Stimulated activated naive CD8-positive, alpha-beta T cell treated with anti-CD3 and anti-CD28 coated beads, Interleukin-15, Interleukin-2, amounts not matched to agents 100 U/mL and 50 U/mL, for 24 hours (primary cell): ENCODE results near the gene TSLP.
A peak's percentile ranks its signal among the peaks of the same experiment; 100 is the strongest.

Experiments used
- ATAC-seq: fragments of 150-1000 bp; cut with Tn5 transposase; one replicate; pipeline ENCODE4 v1.10.0; 2021
- DNase-seq: peaks from one replicate; pipeline ENCODE4 v3.0.0; 2021

TSLP gene

DNA sequence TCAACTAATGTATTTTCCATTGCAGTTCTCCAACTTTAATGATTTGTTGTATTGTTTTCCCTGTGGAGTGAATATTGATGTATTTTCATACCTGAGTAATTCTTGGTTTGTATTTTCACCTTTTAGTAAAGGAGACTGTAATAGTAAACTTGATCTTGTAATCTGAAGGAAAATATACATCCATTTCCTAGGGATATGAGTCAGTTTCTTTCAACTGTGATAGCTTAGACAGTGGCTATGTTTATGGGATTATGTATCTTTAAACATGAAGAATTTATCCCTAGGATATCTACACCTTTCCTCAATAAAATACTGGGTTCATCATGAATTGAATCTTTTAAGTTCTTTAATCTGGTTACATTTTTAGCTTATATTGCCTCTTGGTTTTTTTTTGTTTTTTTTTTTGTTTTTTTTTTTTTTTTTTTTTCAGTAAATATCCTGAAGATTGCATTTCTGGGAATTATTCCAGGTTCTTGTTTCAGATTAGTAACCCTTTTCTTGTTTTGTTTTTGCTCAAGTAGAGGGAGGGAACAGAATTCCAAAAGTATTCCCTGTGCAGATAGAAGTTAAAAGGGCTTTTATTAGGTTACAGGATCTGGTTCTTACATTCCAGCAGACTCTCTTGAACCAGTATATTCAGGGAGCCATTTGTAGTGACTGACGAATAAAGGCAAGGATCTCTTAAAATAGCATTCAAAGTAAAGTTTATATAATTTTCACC, 27.7 kb downstream of the TSLP start:
- DNase-seq (no peak), ATAC-seq (no peak)

DNA sequence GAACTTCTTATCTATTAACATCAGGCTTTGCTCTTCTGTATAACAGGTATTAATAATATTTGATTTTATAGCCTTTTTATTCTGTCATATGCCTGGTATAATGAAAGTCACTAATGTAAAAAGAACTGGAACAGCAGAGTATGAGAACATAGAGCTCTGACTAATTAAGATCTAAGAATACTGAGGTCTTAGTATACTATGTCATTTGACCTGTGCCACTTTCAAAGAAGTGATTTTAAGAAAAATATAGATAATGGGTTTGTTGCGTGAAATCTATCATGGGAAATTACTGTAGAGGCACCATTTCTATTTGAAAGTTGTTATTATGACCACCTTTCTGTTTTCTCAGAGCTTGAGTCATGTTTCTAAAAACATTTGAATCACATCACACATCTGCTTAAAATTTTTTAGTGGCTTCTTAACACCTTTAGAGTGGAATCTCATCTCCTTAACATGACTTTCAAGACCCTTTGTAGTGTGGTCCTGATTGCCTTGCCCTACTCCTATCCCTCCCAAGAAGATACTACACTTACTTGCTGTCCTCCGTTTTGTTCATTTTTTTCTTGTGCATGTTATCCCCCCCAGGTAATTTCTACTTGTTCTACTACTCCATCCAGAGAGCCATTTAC, 34.9 kb downstream of the TSLP start:
- ATAC-seq (no peak), DNase-seq (no peak)

DNA sequence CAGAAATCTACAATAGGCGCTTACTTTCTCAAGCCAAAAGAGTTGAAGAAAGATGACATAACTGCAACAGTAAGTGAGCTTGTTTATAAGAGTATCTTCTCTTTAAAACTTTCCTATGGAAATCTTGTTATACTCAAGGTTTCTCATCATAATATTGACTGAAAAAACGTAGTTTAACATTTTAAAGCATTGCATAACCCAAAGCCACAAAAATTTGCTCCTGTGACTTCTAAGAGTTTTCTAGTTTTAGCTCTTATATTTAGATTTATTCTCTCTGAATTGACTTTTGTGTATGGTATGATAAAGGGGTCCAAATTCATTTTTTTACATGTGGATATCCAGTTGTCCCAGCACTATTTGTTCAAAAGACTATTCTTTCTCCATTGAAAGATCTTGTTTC, 35.9 kb downstream of the TSLP start:
- ATAC-seq (no peak), DNase-seq (no peak)

DNA sequence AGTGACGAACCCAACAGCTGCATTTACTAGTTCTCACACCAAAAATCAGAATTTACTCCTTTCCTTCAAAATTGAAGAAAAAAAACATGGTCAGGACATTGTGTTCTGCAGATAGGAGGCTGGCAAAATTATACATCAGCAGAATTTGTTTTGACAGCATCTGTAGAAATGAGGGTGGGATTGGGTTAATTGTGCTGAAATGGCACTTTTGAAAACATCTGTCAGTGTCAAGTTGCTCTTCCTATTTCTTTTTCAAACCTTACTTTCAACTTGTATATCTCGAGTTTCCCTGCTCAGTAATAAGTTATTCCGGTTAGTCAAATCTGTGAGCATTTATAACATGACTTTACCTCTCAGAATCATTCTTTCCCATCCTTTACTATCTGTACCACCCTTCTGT, 40.4 kb downstream of the TSLP start:
- no peak for DNase-seq
- no peak for ATAC-seq

DNA sequence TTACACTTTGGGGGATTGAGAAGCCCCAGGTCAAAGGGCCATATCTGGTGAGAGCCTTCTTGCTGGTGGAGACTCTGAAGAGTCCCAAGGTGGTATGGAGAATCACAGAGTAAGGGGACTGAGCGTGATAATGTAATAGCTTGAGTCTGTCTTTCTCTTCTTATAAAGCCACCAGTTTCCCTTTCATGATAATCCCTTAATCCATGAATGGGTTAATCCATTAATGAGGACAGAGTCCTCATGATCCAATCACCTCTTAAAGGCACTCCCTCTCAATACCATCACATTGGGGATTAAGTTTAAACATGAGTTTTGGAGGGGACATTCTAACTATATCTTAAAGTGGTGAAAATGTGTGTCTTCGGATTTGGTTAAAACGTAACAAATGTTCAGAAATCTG, 42.2 kb downstream of the TSLP start:
- no peak for ATAC-seq

DNA sequence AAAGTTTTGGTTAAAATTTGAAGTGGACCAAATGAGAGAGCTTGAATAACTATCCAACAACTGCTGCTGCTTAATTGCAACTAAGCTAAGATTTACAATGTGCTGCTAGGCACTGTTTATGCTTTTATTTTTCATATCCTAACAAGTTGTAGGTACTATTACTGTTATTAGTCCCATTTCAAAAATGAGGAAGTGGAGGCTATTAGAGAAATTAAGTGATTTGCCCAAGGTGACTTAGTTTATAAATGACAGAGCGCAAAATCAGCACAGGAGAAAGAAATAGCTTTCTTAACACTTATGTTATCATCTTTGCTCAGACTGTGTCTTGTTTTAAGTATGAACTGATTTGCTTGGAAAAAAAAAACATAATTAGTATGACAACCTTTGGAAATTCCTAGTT, 43.7 kb downstream of the TSLP start:
- ATAC-seq (no peak), DNase-seq (no peak)

More for the DNA sequence above, 42.2 kb downstream of the TSLP start:
- no peak for DNase-seq

DNA sequence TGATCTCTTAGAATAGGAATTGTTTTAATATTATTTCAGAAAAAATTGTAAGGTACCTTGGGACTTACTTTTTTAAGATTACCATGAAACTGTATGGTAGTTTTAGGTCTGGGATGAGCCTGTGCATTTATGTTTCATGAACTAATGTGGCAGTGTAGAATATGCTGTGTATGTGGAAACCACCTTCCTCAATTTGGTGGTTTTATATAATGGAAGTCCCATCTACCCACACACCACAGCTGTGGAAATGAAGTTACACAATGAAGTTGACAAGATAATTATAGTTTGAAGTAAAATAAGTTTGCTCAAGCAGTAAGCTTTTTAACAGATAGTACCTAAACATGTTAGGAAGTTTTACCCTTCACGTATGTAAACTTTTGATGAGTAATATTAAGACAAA, 45.0 kb downstream of the TSLP start:
- no peak for DNase-seq
- ATAC-seq = no peak

DNA sequence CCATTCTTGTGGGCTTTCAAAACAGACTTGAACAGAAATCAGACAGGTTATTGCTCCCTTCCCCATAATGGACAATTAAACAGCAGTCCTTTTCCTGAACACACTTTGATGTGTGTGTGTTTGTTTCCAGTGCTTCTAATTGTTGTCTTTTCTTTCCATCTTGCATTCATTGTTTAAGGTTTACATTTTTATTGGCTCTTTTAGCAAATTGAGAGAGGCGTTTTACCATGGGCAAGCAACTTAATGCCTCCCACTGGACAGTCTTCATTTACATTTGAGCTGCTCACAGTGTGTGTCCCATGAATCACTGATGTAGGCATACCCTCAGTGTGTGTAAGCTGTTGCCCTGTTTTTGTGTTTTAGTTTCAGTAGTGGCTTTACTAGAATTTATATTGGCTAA, 45.6 kb downstream of the TSLP start:
- ATAC-seq (no peak), DNase-seq (no peak)

DNA sequence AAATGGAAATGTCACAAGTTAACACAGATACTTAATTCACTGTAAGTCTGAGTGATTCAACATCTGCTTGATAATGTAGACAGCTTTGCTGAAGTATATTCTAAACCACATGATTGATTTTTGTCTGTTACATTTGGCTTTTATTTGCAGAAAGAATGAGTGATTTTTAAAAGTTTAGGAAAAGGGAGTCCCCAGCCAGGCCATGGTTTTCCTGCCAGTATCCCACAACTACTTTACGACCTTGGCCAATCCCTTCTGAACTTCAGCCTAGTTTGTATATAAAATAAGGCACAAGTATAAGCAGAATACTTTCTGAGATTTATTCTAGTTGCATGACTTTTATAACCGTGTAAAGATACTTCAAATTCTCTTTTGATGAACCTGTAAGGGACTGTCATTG, 47.7 kb downstream of the TSLP start:
- no peak for ATAC-seq
- no peak for DNase-seq

DNA sequence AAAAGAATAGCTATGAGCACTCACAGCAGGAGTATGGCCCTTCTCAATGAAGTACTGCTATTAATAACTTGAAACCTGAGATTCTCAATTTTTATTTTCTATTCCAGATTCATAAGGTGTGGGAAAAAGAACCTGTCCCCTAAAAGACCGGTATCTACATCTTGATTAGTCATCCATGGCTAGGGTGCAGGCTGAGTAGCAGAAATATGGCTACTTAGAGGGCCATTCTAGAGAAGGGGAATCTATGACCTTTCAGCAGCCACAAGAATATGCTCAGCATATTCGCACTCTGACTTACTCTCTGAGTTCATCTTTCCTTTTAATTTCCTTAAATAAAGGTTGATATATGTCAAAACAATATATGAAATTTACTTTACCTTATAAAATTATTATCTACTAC, 48.3 kb downstream of the TSLP start:
- peak; percentile 96 for ATAC-seq

DNA sequence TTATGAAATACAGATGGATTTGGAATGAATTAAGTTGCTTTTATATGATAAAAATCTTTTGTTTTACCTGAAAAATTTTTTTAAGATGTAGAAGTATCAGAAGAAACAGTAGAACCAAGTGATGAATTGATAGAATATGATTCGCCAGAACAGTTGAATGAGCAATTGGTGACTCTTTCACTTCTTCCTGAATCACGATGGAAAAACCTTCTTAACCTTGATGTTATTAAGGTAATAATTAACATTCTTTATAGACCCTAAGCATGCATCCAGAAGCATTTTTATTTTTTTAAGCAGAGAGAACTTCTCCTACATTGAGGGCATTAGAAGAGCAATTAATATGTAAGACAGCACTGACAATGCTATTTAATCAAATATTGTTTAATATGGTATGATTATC, 49.4 kb downstream of the TSLP start:
- no peak for DNase-seq
- ATAC-seq = no peak

More for the DNA sequence above, 48.3 kb downstream of the TSLP start:
- DNase-seq = no peak

DNA sequence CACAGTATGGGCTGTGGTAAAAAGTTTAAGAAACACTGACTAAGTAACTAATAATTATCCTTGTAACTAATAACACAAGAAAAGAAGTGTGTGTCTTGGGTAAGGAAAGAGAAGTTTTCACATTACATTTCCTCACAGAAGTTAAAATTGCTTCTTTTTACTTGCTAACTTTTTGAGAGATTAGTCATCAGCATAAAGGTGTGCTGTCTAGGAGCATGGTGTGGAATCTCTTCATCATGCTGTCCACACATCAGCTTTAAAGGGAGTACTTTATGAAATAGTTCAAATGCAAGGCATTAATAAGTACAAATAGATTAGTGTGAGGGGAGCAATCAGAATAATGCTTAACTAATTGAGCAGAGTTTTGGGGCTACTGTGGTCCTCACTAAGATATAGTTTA, 50.4 kb downstream of the TSLP start:
- no peak for DNase-seq
- peak; percentile 30 for ATAC-seq

DNA sequence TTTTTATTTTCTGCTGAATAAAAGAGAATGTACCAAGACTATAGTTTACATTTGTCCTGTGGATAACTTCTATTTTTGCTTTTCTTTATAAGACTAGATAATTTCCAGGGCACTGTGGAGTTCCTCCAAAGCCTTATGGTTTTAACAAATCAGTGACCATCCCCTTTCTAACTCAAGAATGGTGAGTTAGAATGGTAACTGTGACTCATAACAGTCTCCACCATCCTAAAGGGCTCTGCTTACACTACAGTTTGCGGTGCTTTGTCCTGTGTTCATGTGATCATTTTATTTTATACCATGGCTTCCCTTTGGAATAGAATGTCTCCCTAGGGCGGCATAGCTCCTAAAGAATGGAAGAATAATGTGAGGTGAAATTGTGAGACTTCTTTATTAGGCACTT, 50.9 kb downstream of the TSLP start:
- DNase-seq (no peak), ATAC-seq (peak; percentile 40)

DNA sequence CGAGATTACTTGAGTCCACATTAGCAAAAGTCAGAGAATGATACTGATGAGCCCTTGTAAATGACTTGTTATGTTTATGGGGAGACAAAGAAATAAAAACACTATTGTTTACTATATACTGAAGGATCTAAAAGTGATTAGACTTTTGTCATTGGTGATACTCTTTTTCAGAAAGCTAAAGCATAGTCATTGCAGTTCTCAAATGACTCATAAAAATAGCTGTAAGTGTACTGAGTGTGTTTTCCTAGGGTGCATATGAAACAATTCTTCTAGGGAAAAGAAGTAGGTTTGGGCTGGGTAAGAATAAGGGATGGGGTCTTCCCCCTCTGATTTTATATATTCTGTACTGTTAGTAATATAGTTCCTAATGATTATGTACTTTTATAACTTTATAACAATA, 53.3 kb downstream of the TSLP start:
- DNase-seq (no peak), ATAC-seq (no peak)

DNA sequence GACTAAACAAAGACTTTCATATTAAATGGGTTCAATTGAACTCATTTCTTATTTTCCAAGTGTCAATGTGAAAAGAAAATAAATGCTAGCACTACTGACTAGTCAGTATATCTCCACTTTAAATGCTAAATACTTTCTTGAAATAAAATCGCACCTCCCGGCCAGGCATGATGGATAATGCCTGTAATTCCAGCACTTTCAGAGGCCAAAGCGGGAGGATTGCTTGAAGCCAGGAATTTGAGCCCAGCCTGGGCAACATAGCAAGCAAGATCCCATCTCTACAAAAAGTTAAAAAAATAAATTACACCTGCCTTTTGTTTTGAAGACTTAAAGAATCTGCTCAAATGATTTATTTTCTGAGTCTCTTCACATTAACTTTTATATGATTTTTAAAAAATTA, 55.4 kb downstream of the TSLP start:
- ATAC-seq (no peak), DNase-seq (no peak)
